NCI-H2029 treated with DMSO at 0.1 percent for 48 hours (cell line): ENCODE data around the gene GTF2H4.
"Not testable (repeated sequence)": the region's sequence is repeated elsewhere in the genome, so short reads cannot be mapped to it uniquely, and the experiment has no call there.

Experiments used
- DNase-seq: peaks from one replicate; lab custom pipeline; 2025; lab: John Stamatoyannopoulos, UW

Gene GTF2H4

GRCh38 chr6:30894935-30895334 is 13.1 kb upstream of the GTF2H4 start:
- DNase-seq, result no peak

GRCh38 chr6:30895343-30895742 is 12.7 kb upstream of the GTF2H4 start:
- DNase-seq, result no peak

- no peak for DNase-seq
These were observed 11.5 kb upstream of the GTF2H4 start for GRCh38 chr6:30896541-30896940.

GRCh38 chr6:30897882-30898281 is 10.1 kb upstream of the GTF2H4 start:
- DNase-seq, result no peak

GRCh38 chr6:30898750-30899360 is 9.2 kb upstream of the GTF2H4 start:
- no peak for DNase-seq

- DNase-seq, result no peak
These were observed 7.1 kb upstream of the GTF2H4 start for GRCh38 chr6:30900863-30901417.

GRCh38 chr6:30901436-30901835 is 6.6 kb upstream of the GTF2H4 start:
- no peak for DNase-seq

- DNase-seq, result not testable (repeated sequence)
These were observed 5.8 kb upstream of the GTF2H4 start for GRCh38 chr6:30902196-30902595.

- no peak for DNase-seq
These were observed 5.3 kb upstream of the GTF2H4 start for GRCh38 chr6:30902709-30903108.

GRCh38 chr6:30903236-30903635 is 4.8 kb upstream of the GTF2H4 start:
- no peak for DNase-seq

GRCh38 chr6:30907290-30907757 is 683 bp upstream of the GTF2H4 start:
- not testable (repeated sequence) for DNase-seq

GRCh38 chr6:30908700-30909099 is 693 bp downstream of the GTF2H4 start:
- no peak for DNase-seq

- not testable (repeated sequence) for DNase-seq
These were observed 2.5 kb downstream of the GTF2H4 start for GRCh38 chr6:30910473-30910872.

- DNase-seq, result no peak
These were observed 4.9 kb downstream of the GTF2H4 start for GRCh38 chr6:30912746-30913520.

- no peak for DNase-seq
These were observed 5.7 kb downstream of the GTF2H4 start for GRCh38 chr6:30913721-30914075.

- DNase-seq, result peak; percentile 79
These were observed 6.3 kb downstream of the GTF2H4 start, which contains the start of gene VARS2 for GRCh38 chr6:30914076-30914853. Gene VARS2, plus strand, starts transcription at chr6:30914238. Its CDS starts 599 bp downstream, at chr6:30914837.

- no peak for DNase-seq
These were observed 7.0 kb downstream of the GTF2H4 start for GRCh38 chr6:30914854-30915590.

GRCh38 chr6:30915591-30915946 is 7.6 kb downstream of the GTF2H4 start:
- peak; percentile 7 for DNase-seq

GRCh38 chr6:30917041-30917440 is 9.0 kb downstream of the GTF2H4 start:
- DNase-seq, result no peak

GRCh38 chr6:30917487-30917886 is 9.5 kb downstream of the GTF2H4 start:
- no peak for DNase-seq

GRCh38 chr6:30918670-30919069 is 10.7 kb downstream of the GTF2H4 start:
- DNase-seq, result no peak

GRCh38 chr6:30922447-30922852 is 14.4 kb downstream of the GTF2H4 start:
- no peak for DNase-seq
